ENCODE data around the gene BACH2. TPM values are rescaled to one million over a fixed set of nuclear protein-coding genes. Genes with fewer than 3 reads are reported as not detected.

The BACH2 gene
- total and polyA plus RNA-seq, 10 of the 15 experiments (the other 5 are each of a cell fraction or from before 2014, with no cell fraction given) = 0.03 to 0.28 (median 0.04) TPM; not detected in 3

- H4K20me1 ChIP-seq (ENCODE audit: control insufficient read depth, insufficient read depth) = no peaks in the 10 kb centered on the region; the same call in 1 of the 2 replicates
- FAIRE-seq (no peak), ATAC-seq (no peak), DNase-seq (ENCODE audit: low read depth, low spot score) (no peak)
- TF ChIP-seq RAD21 (IDR thresholded peaks at IDR 0.05; ENCODE audit: insufficient read depth, low read depth, low read length) = 0 out of 2 replicates have a peak, but pooled peaks have one; percentile 10
- no peak for TF ChIP-seq ZNF24 (IDR thresholded peaks at IDR 0.05)
- no peak for TF ChIP-seq POLR2AphosphoS2 (IDR thresholded peaks at IDR 0.05; ENCODE audit: low read depth, low read length)
- no peak for TF ChIP-seq SREBF1 (IDR thresholded peaks at IDR 0.05; ENCODE audit: low read length)
- no peak for TF ChIP-seq MTA2 (IDR thresholded peaks at IDR 0.05; ENCODE audit: low read depth)
- TF ChIP-seq EGR1 (IDR thresholded peaks at IDR 0.05; ENCODE audit: borderline replicate concordance in 1 of 2, low read depth in 2 of 2, low read length in 2 of 2) = no peak
- no peak for TF ChIP-seq BMI1 (IDR thresholded peaks at IDR 0.05; ENCODE audit: borderline replicate concordance)
- peak in 2 of 3 experiments; percentile 11 to 27; a peak in 3 of 6 replicates for TF ChIP-seq CTCF (IDR thresholded peaks at IDR 0.05 in 2 of 3, conservative IDR thresholded peaks at IDR 0.05 in 1 of 3; ENCODE audit: control insufficient read depth in 2 of 3, extremely low read depth in 1 of 3, insufficient read depth in 1 of 3, low read depth in 3 of 3, low read length in 3 of 3)
- no peak for TF ChIP-seq STAT3 (IDR thresholded peaks at IDR 0.05; ENCODE audit: low read depth, low read length)
- no peak for TF ChIP-seq SPI1 (IDR thresholded peaks at IDR 0.05; ENCODE audit: borderline replicate concordance, insufficient read depth, low read depth, low read length)
- no peak for TF ChIP-seq WRNIP1 (IDR thresholded peaks at IDR 0.05; ENCODE audit: borderline replicate concordance, low read depth, low read length)
- no peak for TF ChIP-seq POLR2A (IDR thresholded peaks at IDR 0.05; ENCODE audit: low read depth, low read length)
- no peak for TF ChIP-seq MYB (IDR thresholded peaks at IDR 0.05; ENCODE audit: borderline replicate concordance, low read depth, low read length)
- no peak for TF ChIP-seq ZNF622 (IDR thresholded peaks at IDR 0.05)
- no peak for TF ChIP-seq MTA3 (IDR thresholded peaks at IDR 0.05; ENCODE audit: borderline replicate concordance, low read length)
- no peak for TF ChIP-seq HCFC1 (IDR thresholded peaks at IDR 0.05; ENCODE audit: low read length)
- TF ChIP-seq SUPT20H (IDR thresholded peaks at IDR 0.05; ENCODE audit: borderline replicate concordance, control insufficient read depth, low read depth, low read length) = no peak
- ChIA-PET SMC1A (ENCODE audit: uncharacterized antibody, unreplicated experiment) (interaction anchor here (0.6 to 0.9 kb wide), 3 partner anchors 118 to 299 kb away, joined by 3 read pairs; no protein-coding TSS in a partner anchor), POLR2A (no interaction called here), CTCF (interaction anchor here (0.6 to 1.5 kb wide), 5 partner anchors 48 to 1029 kb away, joined by 3 to 8 read pairs (median 3); no protein-coding TSS in a partner anchor), RAD21 (ENCODE audit: unreplicated experiment) (no interaction called here)
- no peak overlapping the region for H3K27ac ChIP-seq (ENCODE audit: control insufficient read depth, insufficient read depth)
- H3K36me3 ChIP-seq (ENCODE audit: control insufficient read depth in 2 of 2, insufficient read depth in 2 of 2, low read length in 1 of 2) = no peaks in the 10 kb centered on the region
- H3K4me3 ChIP-seq = no peak overlapping the region
- H3K79me2 ChIP-seq (ENCODE audit: control insufficient read depth, insufficient read depth, low read length) = no peaks in the 10 kb centered on the region
- in situ Hi-C loops (cut with MboI) = no loop called here
- no TSS peak for BruUV-seq (replicated peaks)
- peaks cover 3% of the 10 kb centered on the region; the same call in 2 of the 3 replicates for H3K9me3 ChIP-seq (replicated peaks; ENCODE audit: control insufficient read depth, insufficient read depth, low read length)
- H3K9ac ChIP-seq (ENCODE audit: control insufficient read depth, insufficient read depth, low read length) = no peak overlapping the region
- H3K27me3 ChIP-seq (replicated peaks in 1 of 2; ENCODE audit: control insufficient read depth in 2 of 2, insufficient read depth in 2 of 2, low read length in 1 of 2) = peaks cover 0 to 6% of the 10 kb centered on the region in 2 experiments; a peak in 1 of 4 replicates
- H2AFZ ChIP-seq (ENCODE audit: control insufficient read depth, low read depth, low read length) = no peak overlapping the region
- no peak overlapping the region for H3K4me2 ChIP-seq (ENCODE audit: control insufficient read depth, insufficient read depth)
- intact Hi-C loops (cut with micrococcal nuclease; ENCODE audit: unreplicated experiment) = loop anchor here (5.0 kb wide), 1 partner anchor 237 kb away; no protein-coding TSS in a partner anchor
- H3K4me1 ChIP-seq (ENCODE audit: control insufficient read depth, insufficient read depth, low read length) = peaks cover 3% of the 10 kb centered on the region; the same call in 1 of the 2 replicates
- 27% methylated on average over 1 of the region's 1 CpG for WGBS (ENCODE audit: insufficient coverage, insufficient replicate concordance, low lambda C conversion rate, missing lambda C conversion rate)
Observed at GRCh38 chr6:90179190-90180169, 117.2 kb downstream of the BACH2 start.
